HG03196 (cell line): ENCODE results near the gene RTN4R.
"Not testable (repeated sequence)": the region's sequence is repeated elsewhere in the genome, so short reads cannot be mapped to it uniquely, and the experiment has no call there.

ENCODE experiments used
- ATAC-seq: cut with Tn5 transposase; IDR thresholded peaks from one replicate; pipeline ENCODE4 v1.9.1; 2021; ENCODE audit not compliant: unreplicated experiment

Gene RTN4R

GRCh38 chr22:20272700-20273099, 4.6 kb upstream of the RTN4R start:
- ATAC-seq, result no peak

GRCh38 chr22:20272174-20272573, 4.1 kb upstream of the RTN4R start:
- ATAC-seq, result no peak

GRCh38 chr22:20271114-20271994, 3.2 kb upstream of the RTN4R start:
- no peak for ATAC-seq

- not testable (repeated sequence) for ATAC-seq
Observed at GRCh38 chr22:20270190-20271113, 2.3 kb upstream of the RTN4R start.

- not testable (repeated sequence) for ATAC-seq
Observed at GRCh38 chr22:20269673-20270072, 1.6 kb upstream of the RTN4R start.

- not testable (repeated sequence) for ATAC-seq
Observed at GRCh38 chr22:20269201-20269600, 1.1 kb upstream of the RTN4R start.

- ATAC-seq, result no peak
Observed at GRCh38 chr22:20267441-20268278, 458 bp downstream of the RTN4R start.

GRCh38 chr22:20266667-20267440, 1.3 kb downstream of the RTN4R start:
- ATAC-seq, result not testable (repeated sequence)

GRCh38 chr22:20265772-20266666, 2.1 kb downstream of the RTN4R start:
- not testable (repeated sequence) for ATAC-seq

GRCh38 chr22:20264614-20265452, 3.3 kb downstream of the RTN4R start:
- ATAC-seq, result no peak

GRCh38 chr22:20263404-20264281, 4.5 kb downstream of the RTN4R start:
- ATAC-seq, result not testable (repeated sequence)

GRCh38 chr22:20262582-20263147, 5.5 kb downstream of the RTN4R start:
- ATAC-seq, result no peak

- ATAC-seq, result no peak
Observed at GRCh38 chr22:20261848-20262581, 6.1 kb downstream of the RTN4R start.

GRCh38 chr22:20260071-20260765, 7.9 kb downstream of the RTN4R start:
- no peak for ATAC-seq

- ATAC-seq, result no peak
Observed at GRCh38 chr22:20259327-20259688, 8.8 kb downstream of the RTN4R start.
